ENCODE results near the gene MMP17.

The MMP17 gene

GRCh38 chr12:131841547-131841946, 13.4 kb downstream of the MMP17 start:
- TF ChIP-seq, protein P1, sequence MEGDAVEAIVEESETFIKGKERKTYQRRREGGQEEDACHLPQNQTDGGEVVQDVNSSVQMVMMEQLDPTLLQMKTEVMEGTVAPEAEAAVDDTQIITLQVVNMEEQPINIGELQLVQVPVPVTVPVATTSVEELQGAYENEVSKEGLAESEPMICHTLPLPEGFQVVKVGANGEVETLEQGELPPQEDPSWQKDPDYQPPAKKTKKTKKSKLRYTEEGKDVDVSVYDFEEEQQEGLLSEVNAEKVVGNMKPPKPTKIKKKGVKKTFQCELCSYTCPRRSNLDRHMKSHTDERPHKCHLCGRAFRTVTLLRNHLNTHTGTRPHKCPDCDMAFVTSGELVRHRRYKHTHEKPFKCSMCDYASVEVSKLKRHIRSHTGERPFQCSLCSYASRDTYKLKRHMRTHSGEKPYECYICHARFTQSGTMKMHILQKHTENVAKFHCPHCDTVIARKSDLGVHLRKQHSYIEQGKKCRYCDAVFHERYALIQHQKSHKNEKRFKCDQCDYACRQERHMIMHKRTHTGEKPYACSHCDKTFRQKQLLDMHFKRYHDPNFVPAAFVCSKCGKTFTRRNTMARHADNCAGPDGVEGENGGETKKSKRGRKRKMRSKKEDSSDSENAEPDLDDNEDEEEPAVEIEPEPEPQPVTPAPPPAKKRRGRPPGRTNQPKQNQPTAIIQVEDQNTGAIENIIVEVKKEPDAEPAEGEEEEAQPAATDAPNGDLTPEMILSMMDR (IDR thresholded peaks at IDR 0.05; ENCODE audit: low read length, missing control alignments) = no peak
- H3K4me3 ChIP-seq (replicated peaks; ENCODE audit: low read depth, low read length) = no peak overlapping the region
- no peak for DNase-seq (ENCODE audit: low read depth)

GRCh38 chr12:131842169-131842568, 14.0 kb downstream of the MMP17 start:
- TF ChIP-seq, protein P1 (IDR thresholded peaks at IDR 0.05; ENCODE audit: low read length, missing control alignments) = no peak
- no peak overlapping the region for H3K4me3 ChIP-seq (replicated peaks; ENCODE audit: low read depth, low read length)
- no peak for DNase-seq (ENCODE audit: low read depth)

GRCh38 chr12:131843527-131843926, 15.3 kb downstream of the MMP17 start:
- DNase-seq (ENCODE audit: low read depth) = no peak
- TF ChIP-seq, protein P1 (IDR thresholded peaks at IDR 0.05; ENCODE audit: low read length, missing control alignments) = no peak
- no peak overlapping the region for H3K4me3 ChIP-seq (replicated peaks; ENCODE audit: low read depth, low read length)

- H3K4me3 ChIP-seq (replicated peaks; ENCODE audit: low read depth, low read length) = no peak overlapping the region
- TF ChIP-seq, protein P1 (IDR thresholded peaks at IDR 0.05; ENCODE audit: low read length, missing control alignments) = no peak
- DNase-seq (ENCODE audit: low read depth) = no peak
Measured at GRCh38 chr12:131844140-131844539, 15.9 kb downstream of the MMP17 start.

DNA sequence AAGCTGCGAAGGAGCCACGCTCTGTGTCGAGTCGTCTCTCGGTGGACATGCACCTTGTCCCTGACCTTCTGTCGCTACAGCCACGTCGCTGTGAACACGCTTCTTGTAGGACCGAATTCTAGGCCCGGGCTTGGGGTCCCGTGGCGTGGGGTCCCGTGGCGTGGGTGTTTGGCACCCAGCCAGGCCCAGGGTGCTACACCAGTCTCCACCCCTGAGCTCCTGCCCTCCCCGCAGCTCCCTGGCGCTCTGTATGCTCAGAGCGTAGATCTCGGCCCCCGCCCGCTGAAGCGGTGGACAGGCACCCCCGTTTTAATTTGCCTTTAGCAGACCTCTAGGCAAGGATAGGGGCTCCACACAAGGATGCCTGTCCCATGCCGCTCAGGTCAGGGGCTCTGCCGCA, 16.5 kb downstream of the MMP17 start:
- no peak overlapping the region for H3K4me3 ChIP-seq (replicated peaks; ENCODE audit: low read depth, low read length)
- TF ChIP-seq, protein P1 (IDR thresholded peaks at IDR 0.05; ENCODE audit: low read length, missing control alignments) = no peak
- no peak for DNase-seq (ENCODE audit: low read depth)

DNA sequence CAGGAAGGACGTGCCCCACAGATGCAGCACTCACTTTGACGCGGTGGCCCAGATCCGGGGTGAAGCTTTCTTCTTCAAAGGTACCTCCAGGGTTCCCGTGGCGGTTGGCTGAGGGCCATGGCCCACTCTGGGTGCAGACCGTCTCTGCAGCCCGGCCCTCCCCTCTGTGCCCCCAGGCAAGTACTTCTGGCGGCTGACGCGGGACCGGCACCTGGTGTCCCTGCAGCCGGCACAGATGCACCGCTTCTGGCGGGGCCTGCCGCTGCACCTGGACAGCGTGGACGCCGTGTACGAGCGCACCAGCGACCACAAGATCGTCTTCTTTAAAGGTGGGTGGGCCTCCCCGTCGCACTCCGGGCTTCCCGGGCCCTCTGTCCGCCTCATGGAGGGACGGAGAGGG, 16.9 kb downstream of the MMP17 start:
- TF ChIP-seq, protein P1 (IDR thresholded peaks at IDR 0.05; ENCODE audit: low read length, missing control alignments) = no peak
- no peak overlapping the region for H3K4me3 ChIP-seq (replicated peaks; ENCODE audit: low read depth, low read length)
- no peak for DNase-seq (ENCODE audit: low read depth)

- TF ChIP-seq, protein P1 (IDR thresholded peaks at IDR 0.05; ENCODE audit: low read length, missing control alignments) = no peak
- no peak for DNase-seq (ENCODE audit: low read depth)
- no peak overlapping the region for H3K4me3 ChIP-seq (replicated peaks; ENCODE audit: low read depth, low read length)
Measured at GRCh38 chr12:131847456-131847855, 19.3 kb downstream of the MMP17 start.

All from fibroblast of pulmonary artery (primary cell).